Right lobe of liver (tissue), 4 donors: Measurements from ENCODE around the gene LHX6.

ENCODE experiments used
- CTCF ChIP-seq, 4 donors: fragments of 200-600 bp in 3 of 4; fragments of 450-650 bp in 1 of 4; IDR thresholded peaks; one replicate each; pipeline versions ENCODE4 v1.5.1 to v1.8.0; 2016 to 2022; ENCODE audit warnings: antibody characterized with exemption in 4 of 4, mild to moderate bottlenecking in 2 of 4
- POLR2A ChIP-seq: fragments of 450-650 bp; IDR thresholded peaks from one replicate; pipeline ENCODE4 v1.6.1; 2017; ENCODE audit warnings: antibody characterized with exemption, mild to moderate bottlenecking
- donor health status: DM: no; HTN: no; CAD: no.
- donor health status: DM: no; HTN: no; CAD: no.
- donor health status: DM: no; HTN: yes; CAD: no.

- TF ChIP-seq CTCF (IDR thresholded peaks at IDR 0.05) (no peak), POLR2A (no peak)
Observed at GRCh38 chr9:122236681-122237080, 7.9 kb upstream of the LHX6 start.
